Stimulated activated CD8-positive, alpha-beta memory T cell treated with anti-CD3 and anti-CD28 coated beads, Interleukin-15, amount 100 ng/mL, for 48 hours (primary cell): ENCODE measurements around the gene SUMO4.

Experiments
- DNase-seq, 2 donors: peaks; one replicate each; pipeline ENCODE4 v3.0.0-alpha.2; 2020; ENCODE audit warnings: low read depth in 2 of 2

Gene SUMO4

DNA sequence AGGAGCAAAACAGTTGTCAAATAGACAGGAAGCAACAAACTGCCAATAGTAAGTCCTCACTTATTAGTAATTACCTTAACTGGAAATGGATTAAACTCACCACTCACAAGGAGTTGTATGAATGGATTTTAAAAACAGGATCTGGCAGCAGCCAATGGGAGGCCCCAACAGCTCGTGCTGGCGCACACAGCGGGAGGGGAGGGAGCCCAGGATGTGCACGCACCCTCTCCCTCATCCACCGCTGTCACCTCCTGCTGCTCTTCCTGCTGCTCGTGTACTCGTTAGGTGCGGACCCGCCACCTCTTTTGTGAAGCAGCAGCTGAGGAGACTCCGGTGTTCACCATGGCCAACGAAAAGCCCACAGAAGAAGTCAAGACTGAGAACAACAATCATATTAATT, at the start of gene SUMO4:
SUMO4 (plus strand) TSS at position 213 of the 400 bp plus-strand sequence; CDS start at position 343, 130 bp downstream.
- DNase-seq: no peak

DNA sequence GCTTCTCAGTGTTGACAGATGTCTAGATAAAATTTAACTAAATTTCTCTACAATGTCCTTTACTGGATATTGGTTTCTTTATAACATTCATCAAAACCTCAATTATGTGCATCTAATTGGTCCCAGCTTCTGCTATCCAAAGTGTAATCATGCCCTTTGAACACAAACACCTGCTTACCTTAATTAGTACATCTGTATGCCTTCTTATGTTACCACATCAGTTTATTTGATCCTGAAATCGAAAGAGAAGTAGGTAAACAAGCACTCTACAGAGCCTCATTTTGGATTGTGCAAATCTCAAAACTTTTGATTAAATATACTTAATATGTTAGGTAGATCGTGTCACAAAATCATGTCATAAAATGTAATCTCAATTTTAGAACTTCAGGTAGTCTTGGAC, 46.1 kb upstream of the SUMO4 start:
- DNase-seq: no peak

- no peak for DNase-seq
Measured at GRCh38 chr6:149356081-149356750, 43.8 kb upstream of the SUMO4 start.

- no peak for DNase-seq
Measured at GRCh38 chr6:149357726-149358538, 42.1 kb upstream of the SUMO4 start.

GRCh38 chr6:149359440-149359839, 40.6 kb upstream of the SUMO4 start:
- no peak for DNase-seq

- no peak for DNase-seq
Measured at GRCh38 chr6:149360536-149360935, 39.5 kb upstream of the SUMO4 start.

DNA sequence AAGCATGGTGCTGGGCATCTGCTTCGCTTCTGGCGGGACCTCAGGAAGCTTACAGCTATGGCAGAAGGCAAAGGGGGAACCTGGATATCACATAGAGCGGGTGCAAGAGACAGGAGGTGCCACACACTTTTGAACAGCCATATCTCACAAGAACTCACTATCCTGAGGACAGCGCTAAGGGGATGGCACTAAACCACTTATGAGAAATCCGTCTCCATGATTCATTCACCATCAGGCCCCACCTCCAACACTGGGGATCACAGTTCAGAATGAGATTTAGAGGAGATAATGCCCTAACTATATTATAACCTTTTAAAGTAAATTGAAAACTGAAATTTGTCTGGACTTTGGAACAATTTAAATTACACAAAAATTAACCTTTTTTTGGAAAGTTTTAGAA, 37.8 kb upstream of the SUMO4 start:
- DNase-seq: no peak

- DNase-seq: no peak
Measured at GRCh38 chr6:149363154-149363553, 36.9 kb upstream of the SUMO4 start.

DNA sequence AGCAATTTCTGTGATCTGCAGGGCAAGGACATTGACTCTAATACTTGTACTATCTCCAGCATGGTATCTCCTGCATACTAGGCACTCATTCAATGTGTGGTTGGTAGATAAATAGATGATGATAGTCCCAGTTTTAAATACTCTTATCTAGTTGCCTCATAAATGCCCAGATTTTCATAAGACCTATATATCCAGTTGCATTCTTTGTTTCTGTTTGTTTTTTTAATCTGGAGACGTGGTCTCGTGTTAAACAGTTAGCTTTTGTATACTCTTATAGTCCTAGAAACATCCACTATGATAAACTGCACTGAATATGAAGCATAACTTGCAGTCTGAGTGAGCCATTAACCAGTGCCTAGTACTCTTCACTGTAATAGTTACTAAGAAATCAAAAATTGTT, 35.5 kb upstream of the SUMO4 start:
- no peak for DNase-seq

DNA sequence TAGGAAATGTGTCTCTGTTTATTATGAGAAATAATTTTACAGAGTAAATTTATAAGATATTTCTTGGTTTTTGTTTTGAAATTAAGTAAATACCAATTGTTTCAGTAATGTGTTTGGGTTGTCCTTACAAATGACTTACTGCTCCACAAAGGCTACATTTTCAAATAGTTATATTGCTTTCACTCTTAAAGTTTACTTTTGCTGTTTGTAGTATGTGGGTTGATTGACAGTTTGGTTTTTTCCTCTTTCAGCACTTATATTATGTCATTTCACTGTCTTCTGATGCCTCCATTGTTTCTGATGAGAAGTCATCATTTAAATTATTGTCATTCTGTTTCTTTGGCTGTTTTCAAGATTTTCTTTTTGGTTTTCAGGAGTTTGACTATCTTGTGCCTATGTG, 34.9 kb upstream of the SUMO4 start:
- DNase-seq: no peak

DNA sequence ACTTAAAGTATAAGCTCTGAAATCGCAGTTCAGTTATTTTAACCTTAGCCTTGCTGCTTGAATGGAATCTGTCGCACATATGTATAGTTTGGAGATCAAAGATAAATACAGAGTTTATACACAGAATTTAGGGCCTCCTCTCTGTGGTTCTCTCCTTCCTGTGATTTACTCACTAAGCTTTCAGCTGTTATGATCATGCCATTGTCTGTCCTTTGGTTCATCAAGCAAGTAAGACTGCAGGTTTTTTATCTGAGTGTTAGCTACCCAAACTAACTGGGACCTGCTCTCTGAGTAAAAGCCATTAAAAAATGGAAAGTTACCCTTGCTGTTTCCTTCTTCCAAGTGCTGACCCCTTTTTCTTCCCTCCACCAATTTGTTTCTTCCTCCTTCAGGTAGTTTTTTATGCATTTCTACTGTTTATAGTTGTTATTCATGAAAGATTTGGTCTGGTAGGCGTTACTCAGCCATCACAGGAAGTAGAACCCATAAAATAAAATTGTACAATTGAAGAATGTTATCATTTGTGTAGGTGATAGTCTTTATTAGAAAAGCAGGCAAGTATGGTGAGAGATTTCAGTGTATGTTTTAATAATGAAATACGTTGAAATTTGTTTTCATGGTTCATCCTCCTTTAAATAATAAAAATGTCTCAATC, 33.7 kb upstream of the SUMO4 start:
- no peak for DNase-seq

- DNase-seq: no peak
Measured at GRCh38 chr6:149368065-149368464, 32.0 kb upstream of the SUMO4 start.

DNA sequence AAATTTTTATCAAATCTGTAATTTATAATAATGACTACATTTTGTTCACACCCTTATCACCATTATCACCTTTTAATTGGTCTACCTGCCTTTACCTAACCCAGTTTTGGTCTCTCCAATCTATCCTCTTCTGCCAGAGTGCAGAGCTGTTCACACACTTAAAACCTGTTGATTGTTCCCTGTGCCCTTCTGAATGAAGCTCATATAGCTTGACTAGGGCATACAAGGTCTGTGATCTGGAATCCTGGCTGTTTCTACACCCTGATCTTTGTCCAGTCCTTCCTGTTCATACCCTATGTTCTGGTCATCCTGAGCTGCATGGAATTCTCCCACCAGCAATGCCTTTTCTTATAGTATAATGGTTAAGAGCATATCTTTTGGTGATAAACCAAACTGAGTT, 28.9 kb upstream of the SUMO4 start:
- DNase-seq: no peak

DNA sequence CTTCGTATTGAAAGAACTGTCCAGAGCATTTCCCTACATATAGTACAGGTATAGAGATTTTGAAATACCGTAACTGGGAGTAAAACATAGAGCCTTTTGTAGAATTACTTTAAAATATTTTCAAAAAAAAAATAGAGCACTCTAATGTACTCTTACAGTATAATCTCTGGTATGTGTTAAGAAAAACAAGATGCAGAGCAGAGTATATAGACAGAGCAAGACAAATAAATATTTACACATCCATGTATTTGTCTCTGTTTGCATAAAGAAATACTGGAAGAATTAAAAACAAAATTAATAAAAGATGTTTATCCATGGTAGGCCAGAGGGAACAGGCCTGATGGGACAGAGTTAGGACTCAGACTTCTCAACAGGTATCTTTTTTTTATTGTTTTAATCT, 28.0 kb upstream of the SUMO4 start:
- DNase-seq: no peak

DNA sequence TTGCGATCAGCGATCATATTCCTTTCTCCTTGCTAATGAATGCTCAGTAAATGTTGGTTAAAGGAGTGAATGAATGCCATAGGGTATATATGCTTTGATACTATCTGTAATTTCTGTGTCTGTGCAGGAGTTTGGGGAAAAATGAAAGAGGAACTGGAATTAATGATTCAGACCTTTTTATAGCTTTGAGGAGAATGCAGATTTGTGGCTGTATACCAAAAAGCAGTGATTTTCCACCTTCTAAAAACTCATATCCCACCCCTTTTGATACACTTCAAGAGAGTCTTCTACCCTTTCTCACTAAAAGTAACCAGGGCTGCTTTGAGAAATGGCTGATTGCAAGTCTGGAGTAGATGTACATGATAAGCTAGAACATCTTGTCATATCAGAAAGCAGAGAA, 26.6 kb upstream of the SUMO4 start:
- DNase-seq: no peak

DNA sequence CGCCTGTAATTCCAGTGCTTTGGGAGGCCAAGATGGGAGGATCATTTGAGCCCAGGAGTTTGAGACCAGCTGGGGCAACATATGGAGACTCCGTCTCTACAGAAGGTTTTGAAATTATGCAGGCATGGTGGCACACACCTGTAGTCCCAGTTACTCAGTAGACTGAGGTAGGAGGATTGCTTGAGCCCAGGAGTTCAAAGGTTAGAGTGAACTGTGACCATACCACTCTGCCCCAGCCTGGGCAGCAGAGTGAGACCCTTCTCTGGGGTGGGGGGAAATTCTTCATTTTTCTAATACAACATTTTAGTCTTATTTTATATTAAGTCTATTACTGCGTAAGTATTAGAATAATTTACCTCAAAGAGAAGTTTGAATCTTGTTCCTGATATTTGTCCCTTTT, 20.1 kb upstream of the SUMO4 start:
- DNase-seq: no peak

DNA sequence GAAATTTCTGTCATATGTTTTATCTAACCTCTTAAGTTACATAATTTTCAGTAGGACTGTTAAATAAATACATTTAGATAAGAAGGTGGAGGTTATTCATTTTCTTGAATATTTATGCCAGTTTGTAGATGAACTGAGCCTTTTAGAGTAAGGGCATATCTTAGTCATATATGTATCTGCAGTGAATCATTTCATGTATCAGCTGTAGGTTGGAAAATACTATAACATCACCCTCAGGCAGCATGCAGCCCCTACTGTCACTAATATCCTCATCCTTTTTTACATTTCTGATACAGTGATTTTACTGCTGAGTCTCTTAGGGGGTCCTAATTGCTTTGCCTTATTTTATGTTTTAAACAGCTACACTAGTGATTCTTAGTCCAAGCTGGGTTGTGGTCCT, 19.5 kb upstream of the SUMO4 start:
- DNase-seq: no peak

DNA sequence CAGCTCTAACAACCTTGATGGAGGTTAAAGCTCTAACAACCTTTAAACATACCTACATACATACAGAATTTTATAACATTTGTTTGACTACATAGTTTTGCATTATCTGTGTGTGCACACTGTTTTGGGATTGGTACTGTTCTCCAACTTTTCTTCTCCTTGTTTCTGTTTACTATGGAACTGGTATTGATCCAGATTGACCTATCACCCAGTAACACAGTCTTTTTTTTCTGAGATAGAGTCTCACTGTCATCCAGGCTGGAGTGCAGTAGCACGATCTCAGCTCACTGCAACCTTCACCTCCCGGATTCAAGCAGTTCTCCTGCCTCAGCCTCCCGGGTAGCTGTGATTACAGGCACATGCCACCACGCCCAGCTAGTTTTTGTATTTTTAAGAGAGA, 16.7 kb upstream of the SUMO4 start:
- DNase-seq: no peak

- no peak for DNase-seq
Measured at GRCh38 chr6:149384464-149384863, 15.6 kb upstream of the SUMO4 start.

DNA sequence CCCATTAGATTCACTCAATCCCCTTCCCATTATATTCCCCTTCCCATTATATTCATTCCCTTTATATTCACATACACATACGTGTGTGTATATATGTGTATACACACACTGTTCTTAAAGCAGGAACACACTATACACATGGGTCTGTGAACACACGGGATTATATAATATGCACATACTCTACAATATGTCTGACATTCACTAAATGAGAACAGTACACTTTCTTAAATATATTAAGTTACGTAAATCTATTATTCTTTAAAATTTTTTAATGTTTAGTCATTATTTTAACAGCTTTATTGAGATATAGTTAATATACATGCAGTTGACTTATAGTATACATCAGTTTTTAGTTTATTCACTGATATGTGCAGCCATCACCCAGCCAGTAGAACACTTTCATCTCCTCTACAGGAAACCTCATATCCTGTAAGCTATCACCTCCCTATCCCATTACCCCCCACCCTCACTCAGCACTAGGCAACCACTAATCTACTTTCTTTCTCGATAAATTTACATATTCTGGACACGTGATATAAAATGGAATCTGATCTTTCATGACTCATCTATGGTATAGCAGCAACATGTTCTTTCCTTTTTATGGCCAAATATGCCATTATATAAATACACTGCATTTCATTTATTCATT, 13.9 kb upstream of the SUMO4 start:
- DNase-seq: no peak

GRCh38 chr6:149387779-149388512, 12.1 kb upstream of the SUMO4 start:
- no peak for DNase-seq
